Osteocyte (in vitro differentiated cells): ENCODE results near the gene VN1R4. TPM values are rescaled to one million over a fixed set of nuclear protein-coding genes. Genes with fewer than 3 reads are reported as not detected.
"Not testable (repeated sequence)": the region's sequence is repeated elsewhere in the genome, so short reads cannot be mapped to it uniquely, and the experiment has no call there.

Experiments used
- DNase-seq: peaks from one replicate; pipeline ENCODE4 v3.0.0; 2021; ENCODE audit warnings: mixed read lengths; ENCODE audit not compliant: unreplicated experiment; ENCODE audit errors: extremely low spot score
- H3K27ac Mint-ChIP-seq: one replicate; pipeline ENCODE4 v1.8.0; 2021; ENCODE audit warnings: mild to moderate bottlenecking, mixed read lengths; ENCODE audit not compliant: unreplicated experiment
- H3K27me3 Mint-ChIP-seq: one replicate; pipeline ENCODE4 v1.8.0; 2021; ENCODE audit warnings: mixed read lengths; ENCODE audit not compliant: unreplicated experiment
- H3K36me3 Mint-ChIP-seq: one replicate; pipeline ENCODE4 v1.8.0; 2021; ENCODE audit warnings: mixed read lengths; ENCODE audit not compliant: unreplicated experiment
- H3K4me1 Mint-ChIP-seq: one replicate; pipeline ENCODE4 v1.8.0; 2021; ENCODE audit warnings: mixed read lengths; ENCODE audit not compliant: unreplicated experiment
- H3K4me3 Mint-ChIP-seq: one replicate; pipeline ENCODE4 v1.8.0; 2021; ENCODE audit warnings: mild to moderate bottlenecking, moderate library complexity, mixed read lengths; ENCODE audit not compliant: unreplicated experiment
- H3K9me3 Mint-ChIP-seq: one replicate; pipeline ENCODE4 v1.8.0; 2021; ENCODE audit warnings: mixed read lengths; ENCODE audit not compliant: unreplicated experiment
- CTCF ChIP-seq: fragments of 200-600 bp; sonication (generic); IDR thresholded peaks from 2 replicates; pipeline ENCODE4 v1.5.0; 2021; ENCODE audit warnings: antibody characterized with exemption, mild to moderate bottlenecking, moderate library complexity
- total RNA-seq: library from RNA; stranded (reverse); gene quantifications from 2 replicates; pipeline ENCODE4 v1.2.1, GENCODE V29; 2021

Gene VN1R4
- total RNA-seq, 1 donor from 2014 or later: not detected

GRCh38 chr19:53290758-53291549, 23.4 kb upstream of the VN1R4 start:
- H3K4me3 Mint-ChIP-seq: no peak overlapping the region
- TF ChIP-seq CTCF: no peak
- H3K27ac Mint-ChIP-seq: no peak overlapping the region
- H3K36me3 Mint-ChIP-seq: no peaks in the 10 kb centered on the region
- no peaks in the 10 kb centered on the region for H3K27me3 Mint-ChIP-seq
- H3K9me3 Mint-ChIP-seq: peaks cover 53% of the 10 kb centered on the region
- H3K4me1 Mint-ChIP-seq: no peaks in the 10 kb centered on the region
- DNase-seq: peak; percentile 84

- no peak overlapping the region for H3K27ac Mint-ChIP-seq
- H3K36me3 Mint-ChIP-seq: no peaks in the 10 kb centered on the region
- TF ChIP-seq CTCF: no peak
- H3K4me1 Mint-ChIP-seq: no peaks in the 10 kb centered on the region
- H3K9me3 Mint-ChIP-seq: peaks cover 29% of the 10 kb centered on the region
- H3K4me3 Mint-ChIP-seq: no peak overlapping the region
- DNase-seq: no peak
- no peaks in the 10 kb centered on the region for H3K27me3 Mint-ChIP-seq
These were observed 17.6 kb upstream of the VN1R4 start for GRCh38 chr19:53285087-53285486.

GRCh38 chr19:53281947-53282346, 14.4 kb upstream of the VN1R4 start:
- not testable (repeated sequence) for H3K4me1 Mint-ChIP-seq, H3K4me3 Mint-ChIP-seq, H3K27ac Mint-ChIP-seq, H3K36me3 Mint-ChIP-seq, H3K27me3 Mint-ChIP-seq
- DNase-seq: peak; percentile 40
- H3K9me3 Mint-ChIP-seq: peaks cover 35% of the 10 kb centered on the region

- no peak for TF ChIP-seq CTCF
These were observed 8.0 kb upstream of the VN1R4 start for GRCh38 chr19:53275480-53275879.

GRCh38 chr19:53272044-53272443, 4.5 kb upstream of the VN1R4 start:
- H3K4me3 Mint-ChIP-seq: no peak overlapping the region
- no peaks in the 10 kb centered on the region for H3K36me3 Mint-ChIP-seq
- TF ChIP-seq CTCF: no peak
- no peaks in the 10 kb centered on the region for H3K27me3 Mint-ChIP-seq
- peaks cover 41% of the 10 kb centered on the region for H3K9me3 Mint-ChIP-seq
- no peaks in the 10 kb centered on the region for H3K4me1 Mint-ChIP-seq
- no peak overlapping the region for H3K27ac Mint-ChIP-seq
- DNase-seq: peak; percentile 11

More at GRCh38 chr19:53275480-53275879, 8.0 kb upstream of the VN1R4 start:
- Mint-ChIP-seq H3K27me3 (no peaks in the 10 kb centered on the region), H3K4me1 (no peaks in the 10 kb centered on the region), H3K27ac (no peak overlapping the region), H3K4me3 (no peak overlapping the region), H3K36me3 (no peaks in the 10 kb centered on the region), H3K9me3 (peaks cover 56% of the 10 kb centered on the region)
- no peak for DNase-seq

GRCh38 chr19:53269861-53270260, 2.3 kb upstream of the VN1R4 start:
- H3K27ac Mint-ChIP-seq, H3K4me1 Mint-ChIP-seq, H3K27me3 Mint-ChIP-seq, H3K4me3 Mint-ChIP-seq, H3K36me3 Mint-ChIP-seq: not testable (repeated sequence)
- H3K9me3 Mint-ChIP-seq: peaks cover 44% of the 10 kb centered on the region
- peak; percentile 76 for DNase-seq

- not testable (repeated sequence) for H3K27ac Mint-ChIP-seq, DNase-seq, H3K4me3 Mint-ChIP-seq, H3K27me3 Mint-ChIP-seq
- Mint-ChIP-seq H3K9me3 (peaks cover 37% of the 10 kb centered on the region), H3K4me1 (peaks cover 10% of the 10 kb centered on the region), H3K36me3 (peaks cover 13% of the 10 kb centered on the region)
These were observed 9.7 kb downstream of the VN1R4 start, which contains the start of gene VN1R2 for GRCh38 chr19:53257715-53258342. Gene VN1R2 (plus strand): TSS chr19:53258292. CDS start chr19:53258376, 84 bp downstream.
